Measurements from ENCODE around the gene RASAL1.

The RASAL1 gene

DNA sequence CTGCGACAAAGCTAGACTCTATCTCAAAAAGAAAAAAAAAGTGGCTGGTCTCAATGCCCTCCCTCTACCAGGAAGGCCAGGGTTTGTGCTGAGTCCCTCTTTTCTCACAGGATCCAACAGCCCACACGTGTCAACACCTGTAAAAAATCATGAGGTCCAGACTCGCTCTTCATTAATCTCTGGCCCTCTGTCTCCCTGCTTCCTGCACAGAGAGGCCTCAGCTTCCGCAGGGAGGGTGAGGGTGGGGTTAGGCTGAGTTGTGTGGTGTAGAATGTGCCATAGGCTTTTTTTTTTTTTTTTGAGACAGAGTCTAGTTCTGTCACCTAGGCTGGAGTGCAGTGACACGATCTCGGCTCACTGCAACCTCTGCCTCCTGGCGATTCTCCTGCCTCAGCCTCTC is 20.1 kb upstream of the RASAL1 start:
- Histone ChIP-seq H3K36me3 (ENCODE audit: control insufficient read depth in 1 of 2, insufficient read depth in 2 of 2, low read length in 2 of 2) (peaks cover 30 to 34% of the 10 kb centered on the region in 2 experiments), H2AK5ac (ENCODE audit: low read length) (no peak overlapping the region), H3K27ac (ENCODE audit: low read depth, low read length) (no peak overlapping the region), H3K4me3 (ENCODE audit: low read depth, low read length) (no peak overlapping the region), H2BK12ac (ENCODE audit: low read length) (no peak overlapping the region), H3K4ac (ENCODE audit: low read depth, low read length) (no peak overlapping the region), H2AFZ (ENCODE audit: insufficient read depth, low read length, poor library complexity) (no peak overlapping the region), H3K27me3 (ENCODE audit: insufficient read depth, low read length) (peaks cover 27% of the 10 kb centered on the region), H3K18ac (ENCODE audit: low read length) (no peak overlapping the region), H3K14ac (ENCODE audit: low read length) (no peak overlapping the region), H3K23ac (ENCODE audit: low read length) (no peak overlapping the region), H3K9ac (ENCODE audit: low read length) (no peak overlapping the region), H2BK120ac (ENCODE audit: insufficient read depth, low read length, poor library complexity) (no peak overlapping the region), H3K4me2 (ENCODE audit: low read length) (no peak overlapping the region), H4K8ac (ENCODE audit: low read depth, low read length) (no peak overlapping the region), H2BK5ac (ENCODE audit: low read depth, low read length, poor library complexity) (no peak overlapping the region), H3K79me2 (ENCODE audit: control insufficient read depth, insufficient read depth, low read length, poor library complexity) (no peaks in the 10 kb centered on the region), H3K79me1 (ENCODE audit: low read length) (no peaks in the 10 kb centered on the region), H4K91ac (ENCODE audit: low read depth, low read length) (no peak overlapping the region), H3K4me1 (ENCODE audit: control insufficient read depth in 1 of 2, insufficient read depth in 2 of 2, low read length in 2 of 2) (peaks cover 0 to 8% of the 10 kb centered on the region in 2 experiments), H4K12ac (ENCODE audit: low read depth, low read length) (no peak overlapping the region), H3K9me3 (ENCODE audit: insufficient read depth, low read depth, low read length) (no peaks in the 10 kb centered on the region)
- no CpG with 5 or more reads among the region's 7 CpGs for WGBS (ENCODE audit: extremely low coverage, insufficient coverage, insufficient read length)
- DNase-seq = no peak

DNA sequence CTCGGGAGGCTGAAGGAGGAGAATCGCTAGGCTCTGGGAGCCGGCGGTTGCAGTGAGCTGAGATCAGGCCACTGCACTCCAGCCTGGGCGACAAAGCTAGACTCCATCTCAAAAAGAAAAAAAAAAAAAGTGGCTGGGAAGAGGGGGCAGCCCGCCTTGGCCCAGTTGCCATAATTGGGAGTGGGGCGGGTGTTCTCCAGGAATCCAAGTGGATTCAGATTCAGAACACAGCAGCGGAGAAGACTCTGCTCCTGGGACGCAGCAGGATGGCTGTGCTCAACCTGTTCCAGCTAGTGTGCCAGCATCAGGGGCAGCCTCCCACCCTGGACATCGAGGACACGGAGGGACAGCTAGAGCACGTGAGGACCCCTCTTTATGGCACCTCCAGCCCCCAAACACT is 19.5 kb upstream of the RASAL1 start:
- no peaks in the 10 kb centered on the region for H3K9me3 ChIP-seq (ENCODE audit: insufficient read depth, low read depth, low read length)
- peaks cover 25 to 28% of the 10 kb centered on the region in 2 experiments for H3K36me3 ChIP-seq (ENCODE audit: control insufficient read depth in 1 of 2, insufficient read depth in 2 of 2, low read length in 2 of 2)
- H3K23ac ChIP-seq (ENCODE audit: low read length) = no peak overlapping the region
- H2AFZ ChIP-seq (ENCODE audit: insufficient read depth, low read length, poor library complexity) = no peak overlapping the region
- no peak overlapping the region for H3K27ac ChIP-seq (ENCODE audit: low read depth, low read length)
- H3K79me1 ChIP-seq (ENCODE audit: low read length) = no peaks in the 10 kb centered on the region
- H3K14ac ChIP-seq (ENCODE audit: low read length) = no peak overlapping the region
- no peak for DNase-seq
- no peak overlapping the region for H4K8ac ChIP-seq (ENCODE audit: low read depth, low read length)
- peak overlapping the region; percentile 35 for H3K4me3 ChIP-seq (ENCODE audit: low read depth, low read length)
- H2BK120ac ChIP-seq (ENCODE audit: insufficient read depth, low read length, poor library complexity) = no peak overlapping the region
- no peak overlapping the region for H2BK12ac ChIP-seq (ENCODE audit: low read length)
- no peak overlapping the region for H3K4ac ChIP-seq (ENCODE audit: low read depth, low read length)
- no peak overlapping the region for H3K18ac ChIP-seq (ENCODE audit: low read length)
- H3K27me3 ChIP-seq (ENCODE audit: insufficient read depth, low read length) = peaks cover 27% of the 10 kb centered on the region
- no peak overlapping the region for H3K9ac ChIP-seq (ENCODE audit: low read length)
- H2BK5ac ChIP-seq (ENCODE audit: low read depth, low read length, poor library complexity) = no peak overlapping the region
- H3K4me2 ChIP-seq (ENCODE audit: low read length) = no peak overlapping the region
- H3K4me1 ChIP-seq (ENCODE audit: control insufficient read depth in 1 of 2, insufficient read depth in 2 of 2, low read length in 2 of 2) = peaks cover under 1 to 8% of the 10 kb centered on the region in 2 experiments
- H4K12ac ChIP-seq (ENCODE audit: low read depth, low read length) = no peak overlapping the region
- WGBS (ENCODE audit: extremely low coverage, insufficient coverage, insufficient read length) = no CpG with 5 or more reads among the region's 12 CpGs
- no peak overlapping the region for H4K91ac ChIP-seq (ENCODE audit: low read depth, low read length)
- no peaks in the 10 kb centered on the region for H3K79me2 ChIP-seq (ENCODE audit: control insufficient read depth, insufficient read depth, low read length, poor library complexity)
- H2AK5ac ChIP-seq (ENCODE audit: low read length) = no peak overlapping the region

DNA sequence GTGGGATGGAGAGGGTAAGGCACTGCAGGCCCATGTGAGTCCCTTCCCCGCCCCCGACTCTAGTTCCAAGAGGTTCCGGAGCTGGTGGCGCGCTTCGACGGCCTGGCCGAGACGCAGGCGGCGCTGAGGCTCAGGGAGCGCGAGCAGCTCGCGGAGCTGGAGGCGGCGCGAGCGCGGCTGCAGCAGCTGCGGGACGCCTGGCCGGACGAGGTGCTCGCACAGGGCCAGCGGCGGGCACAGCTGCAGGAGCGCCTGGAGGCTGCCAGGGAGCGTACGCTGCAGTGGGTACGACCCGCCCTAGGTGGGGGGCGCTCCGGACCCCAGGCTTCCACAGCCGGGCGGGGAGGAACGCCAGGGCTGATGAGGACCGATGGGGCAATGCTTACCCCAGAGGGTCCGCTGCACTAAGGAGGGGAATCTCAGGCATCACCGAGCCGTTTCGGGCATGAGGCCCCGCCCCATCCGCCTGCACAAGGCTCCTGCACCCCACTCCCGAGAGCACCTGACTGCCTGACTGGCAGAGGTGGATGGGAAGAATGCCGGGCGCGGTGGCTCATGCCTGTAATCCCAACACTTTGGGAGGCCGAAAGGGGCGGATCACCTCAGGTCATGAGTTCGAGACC is 18.9 kb upstream of the RASAL1 start:
- Histone ChIP-seq H2AK5ac (ENCODE audit: low read length) (no peak overlapping the region), H3K23ac (ENCODE audit: low read length) (no peak overlapping the region), H2BK120ac (ENCODE audit: insufficient read depth, low read length, poor library complexity) (no peak overlapping the region), H3K79me1 (ENCODE audit: low read length) (no peaks in the 10 kb centered on the region), H4K12ac (ENCODE audit: low read depth, low read length) (no peak overlapping the region), H3K4me2 (ENCODE audit: low read length) (peak overlapping the region; percentile 26), H3K79me2 (ENCODE audit: control insufficient read depth, insufficient read depth, low read length, poor library complexity) (no peaks in the 10 kb centered on the region), H4K8ac (ENCODE audit: low read depth, low read length) (no peak overlapping the region), H4K91ac (ENCODE audit: low read depth, low read length) (no peak overlapping the region), H3K27ac (ENCODE audit: low read depth, low read length) (no peak overlapping the region), H3K18ac (ENCODE audit: low read length) (no peak overlapping the region), H3K14ac (ENCODE audit: low read length) (no peak overlapping the region), H3K27me3 (ENCODE audit: insufficient read depth, low read length) (peaks cover 27% of the 10 kb centered on the region), H3K4ac (ENCODE audit: low read depth, low read length) (no peak overlapping the region), H2BK5ac (ENCODE audit: low read depth, low read length, poor library complexity) (no peak overlapping the region), H3K4me3 (ENCODE audit: low read depth, low read length) (no peak overlapping the region), H2BK12ac (ENCODE audit: low read length) (no peak overlapping the region), H3K9me3 (ENCODE audit: insufficient read depth, low read depth, low read length) (no peaks in the 10 kb centered on the region), H3K36me3 (ENCODE audit: control insufficient read depth in 1 of 2, insufficient read depth in 2 of 2, low read length in 2 of 2) (peaks cover 19 to 23% of the 10 kb centered on the region in 2 experiments), H2AFZ (ENCODE audit: insufficient read depth, low read length, poor library complexity) (no peak overlapping the region), H3K4me1 (ENCODE audit: control insufficient read depth in 1 of 2, insufficient read depth in 2 of 2, low read length in 2 of 2) (peaks cover 6 to 11% of the 10 kb centered on the region in 2 experiments), H3K9ac (ENCODE audit: low read length) (no peak overlapping the region)
- no CpG with 5 or more reads among the region's 51 CpGs for WGBS (ENCODE audit: extremely low coverage, insufficient coverage, insufficient read length)
- DNase-seq = peak in 1 of 2 donors; percentile 34

GRCh38 chr12:113152835-113153814 is 17.6 kb upstream of the RASAL1 start:
- H3K4ac ChIP-seq (ENCODE audit: low read depth, low read length) = no peak overlapping the region
- H2AFZ ChIP-seq (ENCODE audit: insufficient read depth, low read length, poor library complexity) = peak overlapping the region; percentile 84
- H2AK5ac ChIP-seq (ENCODE audit: low read length) = no peak overlapping the region
- H3K79me2 ChIP-seq (ENCODE audit: control insufficient read depth, insufficient read depth, low read length, poor library complexity) = no peaks in the 10 kb centered on the region
- no peak overlapping the region for H2BK120ac ChIP-seq (ENCODE audit: insufficient read depth, low read length, poor library complexity)
- H2BK5ac ChIP-seq (ENCODE audit: low read depth, low read length, poor library complexity) = no peak overlapping the region
- peak overlapping the region; percentile 43 for H3K9ac ChIP-seq (ENCODE audit: low read length)
- no peak overlapping the region for H3K18ac ChIP-seq (ENCODE audit: low read length)
- no peak overlapping the region for H3K23ac ChIP-seq (ENCODE audit: low read length)
- no peak overlapping the region for H2BK12ac ChIP-seq (ENCODE audit: low read length)
- no peak overlapping the region for H3K27ac ChIP-seq (ENCODE audit: low read depth, low read length)
- no peaks in the 10 kb centered on the region for H3K9me3 ChIP-seq (ENCODE audit: insufficient read depth, low read depth, low read length)
- peak overlapping the region; percentile 15 for H4K8ac ChIP-seq (ENCODE audit: low read depth, low read length)
- no peak overlapping the region for H3K14ac ChIP-seq (ENCODE audit: low read length)
- WGBS (ENCODE audit: extremely low coverage, insufficient coverage, insufficient read length) = no CpG with 5 or more reads among the region's 70 CpGs
- H4K91ac ChIP-seq (ENCODE audit: low read depth, low read length) = no peak overlapping the region
- peak; percentile 74 to 83 for DNase-seq
- H4K12ac ChIP-seq (ENCODE audit: low read depth, low read length) = peak overlapping the region; percentile 40
- H3K4me1 ChIP-seq (ENCODE audit: control insufficient read depth in 1 of 2, insufficient read depth in 2 of 2, low read length in 2 of 2) = peaks cover 8 to 15% of the 10 kb centered on the region in 2 experiments
- peak overlapping the region; percentile 50 for H3K4me3 ChIP-seq (ENCODE audit: low read depth, low read length)
- H3K79me1 ChIP-seq (ENCODE audit: low read length) = no peaks in the 10 kb centered on the region
- H3K4me2 ChIP-seq (ENCODE audit: low read length) = peak overlapping the region; percentile 85
- H3K36me3 ChIP-seq (ENCODE audit: control insufficient read depth in 1 of 2, insufficient read depth in 2 of 2, low read length in 2 of 2) = peaks cover 6 to 9% of the 10 kb centered on the region in 2 experiments
- peaks cover 27% of the 10 kb centered on the region for H3K27me3 ChIP-seq (ENCODE audit: insufficient read depth, low read length)
